DMS79 (cell line): ENCODE measurements around the gene ACTL10.
"Not testable (repeated sequence)": the region's sequence is repeated elsewhere in the genome, so short reads cannot be mapped to it uniquely, and the experiment has no call there.

ENCODE experiments used
- DNase-seq: peaks from one replicate; lab custom pipeline; 2025; lab: John Stamatoyannopoulos, UW

The ACTL10 gene

DNA sequence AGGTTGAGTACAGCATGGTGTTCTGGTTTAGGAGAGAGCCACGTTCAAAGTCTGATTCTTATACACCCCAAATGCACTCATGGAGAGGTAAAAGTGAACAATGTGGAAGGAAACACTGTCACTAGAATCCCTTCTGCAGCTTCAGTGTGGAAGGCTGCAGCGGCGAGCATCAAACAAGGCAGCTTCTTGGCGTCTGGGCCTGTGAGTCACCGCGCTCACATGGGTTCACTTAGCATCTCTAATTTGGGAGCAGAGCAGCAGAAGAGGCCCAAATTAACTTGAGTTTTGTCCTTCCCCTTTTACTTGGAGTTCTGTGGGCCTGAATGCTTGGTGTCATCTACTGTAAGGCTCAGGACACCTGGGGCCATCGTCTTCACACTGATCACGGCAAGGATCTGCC is 30.4 kb downstream of the ACTL10 start:
- DNase-seq, result no peak

DNA sequence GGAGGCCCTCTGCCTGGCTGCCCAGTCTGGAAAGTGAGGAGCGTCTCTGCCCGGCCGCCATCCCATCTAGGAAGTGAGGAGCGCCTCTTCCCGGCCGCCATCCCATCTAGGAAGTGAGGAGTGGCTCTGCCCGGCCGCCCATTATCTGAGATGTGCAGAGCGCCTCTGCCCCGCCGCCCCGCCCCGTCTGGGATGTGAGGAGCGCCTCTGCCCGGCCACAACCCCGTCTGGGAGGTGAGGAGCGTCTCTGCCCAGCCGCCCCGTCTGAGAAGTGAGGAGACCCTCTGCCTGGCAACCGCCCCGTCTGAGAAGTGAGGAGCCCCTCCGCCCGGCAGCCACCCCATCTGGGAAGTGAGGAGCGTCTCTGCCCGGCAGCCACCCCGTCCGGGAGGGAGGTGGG is 32.2 kb downstream of the ACTL10 start:
- DNase-seq, result not testable (repeated sequence)

DNA sequence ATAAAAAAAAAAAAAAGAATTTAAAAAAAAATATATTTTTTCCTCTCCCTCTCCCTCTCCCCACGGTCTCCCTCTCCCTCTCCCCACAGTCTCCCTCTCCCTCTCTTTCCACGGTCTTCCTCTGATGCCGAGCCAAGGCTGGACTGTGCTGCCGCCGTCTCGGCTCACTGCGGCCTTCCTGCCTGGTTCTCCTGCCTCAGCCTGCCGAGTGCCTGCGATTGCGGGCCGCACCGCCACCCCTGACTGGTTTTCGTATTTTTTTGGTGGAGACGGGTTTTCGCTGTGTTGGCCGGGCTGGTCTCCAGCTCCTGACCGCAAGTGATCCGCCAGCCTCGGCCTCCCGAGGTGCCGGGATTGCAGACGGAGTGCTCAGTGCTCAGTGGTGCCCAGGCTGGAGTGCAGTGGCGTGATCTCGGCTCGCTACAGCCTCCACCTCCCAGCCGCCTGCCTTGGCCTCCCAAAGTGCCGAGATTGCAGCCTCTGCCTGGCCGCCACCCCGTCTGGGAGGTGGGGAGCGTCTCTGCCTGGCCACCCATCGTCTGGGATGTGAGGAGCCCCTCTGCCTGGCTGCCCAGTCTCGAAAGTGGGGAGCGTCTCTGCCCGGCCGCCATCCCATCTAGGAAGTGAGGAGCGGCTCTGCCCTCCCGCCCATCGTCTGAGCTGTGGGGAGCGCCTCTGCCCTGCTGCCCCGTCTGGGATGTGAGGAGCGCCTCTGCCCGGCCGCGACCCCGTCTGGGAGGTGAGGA is 34.1 kb downstream of the ACTL10 start:
- not testable (repeated sequence) for DNase-seq

DNA sequence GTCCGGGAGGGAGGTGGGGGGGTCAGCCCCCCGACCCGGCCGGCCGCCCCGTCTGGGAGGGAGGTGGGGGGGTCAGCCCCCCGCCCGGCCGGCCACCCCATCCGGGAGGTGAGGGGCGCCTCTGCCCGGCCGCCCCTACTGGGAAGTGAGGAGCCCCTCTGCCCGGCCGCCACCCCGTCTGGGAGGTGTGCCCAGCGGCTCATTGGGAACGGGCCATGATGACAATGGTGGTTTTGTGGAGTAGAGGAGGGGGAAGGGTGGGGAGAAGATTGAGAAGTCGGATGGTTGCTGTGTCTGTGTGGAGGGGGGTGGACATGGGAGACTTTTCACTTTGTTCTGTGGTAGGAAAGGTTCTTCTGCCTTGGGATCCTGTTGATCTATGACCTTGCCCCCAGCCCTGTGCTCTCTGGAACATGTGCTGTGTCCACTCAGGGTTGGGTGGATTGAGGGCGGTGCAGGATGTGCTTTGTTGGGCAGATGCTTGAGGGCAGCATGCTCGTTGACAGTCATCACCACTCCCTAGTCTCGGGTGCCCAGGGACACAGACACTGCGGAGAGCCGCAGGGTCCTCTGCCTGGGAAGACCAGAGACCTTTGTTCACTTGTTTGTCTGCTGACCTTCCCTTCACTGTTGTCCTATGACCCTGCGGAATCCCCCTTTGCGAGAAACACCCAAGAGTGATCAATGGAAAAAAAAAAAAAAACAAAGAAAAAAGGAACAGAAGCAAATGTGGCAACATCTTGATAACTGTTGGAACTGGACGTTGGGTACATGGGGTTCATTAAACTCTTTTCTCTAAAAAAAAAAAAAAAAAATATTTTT is 35.1 kb downstream of the ACTL10 start:
- no peak for DNase-seq

DNA sequence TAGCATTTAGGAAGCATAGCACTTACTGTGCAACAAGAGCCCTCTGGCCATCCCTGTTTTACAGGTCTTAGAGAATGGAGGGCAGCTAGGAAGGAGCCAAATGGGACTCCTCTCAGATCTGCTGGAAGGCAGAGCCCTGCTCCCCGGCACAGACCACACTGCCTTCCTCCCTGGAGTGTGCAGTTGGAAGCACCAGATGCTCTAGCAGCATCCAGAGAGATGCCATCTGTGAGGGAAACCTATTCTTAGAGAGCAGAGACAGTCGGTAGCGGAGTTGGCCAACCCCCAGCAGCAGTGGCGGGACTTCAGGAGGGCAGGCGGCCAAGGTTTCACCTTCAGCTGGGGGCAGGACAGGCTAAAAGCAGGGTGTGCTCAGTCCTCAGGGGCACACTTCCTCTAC is 36.1 kb downstream of the ACTL10 start:
- no peak for DNase-seq

DNA sequence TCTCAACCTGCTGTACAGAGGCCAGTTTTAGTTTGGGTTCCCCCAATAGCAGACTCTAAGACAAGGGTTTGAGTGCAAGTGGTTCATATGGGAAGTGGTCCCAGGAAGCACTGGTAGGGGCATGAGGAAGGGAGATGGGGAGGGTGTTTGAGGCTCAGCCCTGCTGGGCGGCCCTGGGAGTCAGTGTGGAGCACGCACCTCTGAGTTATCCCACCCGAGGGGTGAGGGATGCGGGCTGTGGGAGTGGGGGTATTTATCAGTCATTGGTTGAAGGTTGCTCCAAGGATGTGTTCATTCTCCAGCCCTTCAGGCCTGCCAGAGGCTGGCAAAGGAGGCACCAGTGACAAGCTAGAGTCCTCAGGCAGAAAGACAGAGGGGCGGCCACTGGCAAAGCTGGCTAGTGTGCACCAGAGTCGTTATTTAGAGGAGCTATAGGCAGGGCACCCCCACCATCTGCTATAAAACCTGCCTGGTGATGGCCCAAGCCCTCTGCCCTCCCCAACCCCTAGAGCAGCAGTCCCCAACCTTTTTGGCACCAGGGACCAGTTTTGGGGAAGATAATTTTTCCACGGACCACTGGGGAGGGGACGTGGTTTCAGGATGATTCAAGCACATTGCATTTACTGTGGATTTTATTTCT is 36.9 kb downstream of the ACTL10 start:
- no peak for DNase-seq

DNA sequence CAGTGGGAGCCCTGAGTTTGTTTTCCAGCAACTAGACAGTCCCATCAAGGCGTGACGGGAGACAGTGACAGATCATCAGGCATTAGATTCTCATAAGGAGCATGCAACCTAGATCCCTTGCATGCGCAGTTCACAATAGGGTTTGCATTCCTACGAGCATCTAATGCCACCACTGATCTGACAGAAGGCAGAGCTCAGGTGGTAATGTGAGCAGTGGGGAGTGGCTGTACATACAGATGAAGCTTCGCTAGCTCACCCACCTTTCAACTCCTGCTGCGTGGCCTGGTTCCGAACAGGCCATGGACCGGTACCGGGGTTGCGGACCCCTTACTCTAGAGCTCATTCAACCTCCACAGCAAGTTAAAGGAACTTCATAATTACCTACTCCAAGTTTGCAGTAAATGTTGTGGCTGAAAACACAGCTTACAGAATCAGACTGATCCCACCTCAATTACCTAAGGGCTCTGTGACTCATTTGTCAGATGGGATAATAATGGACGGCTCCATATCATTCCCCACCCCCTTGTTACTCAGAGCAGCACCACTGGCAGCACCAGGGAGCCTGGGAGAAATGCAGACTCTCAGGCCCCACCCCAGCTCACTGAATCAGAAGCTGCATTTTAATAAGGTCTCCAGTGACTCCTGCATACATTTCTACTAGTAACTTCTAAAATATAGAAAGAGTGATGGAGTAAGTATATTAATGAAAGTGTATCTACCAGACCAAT is 37.6 kb downstream of the ACTL10 start:
- DNase-seq, result no peak

GRCh38 chr20:33707668-33708067 is 40.9 kb downstream of the ACTL10 start:
- DNase-seq, result no peak

DNA sequence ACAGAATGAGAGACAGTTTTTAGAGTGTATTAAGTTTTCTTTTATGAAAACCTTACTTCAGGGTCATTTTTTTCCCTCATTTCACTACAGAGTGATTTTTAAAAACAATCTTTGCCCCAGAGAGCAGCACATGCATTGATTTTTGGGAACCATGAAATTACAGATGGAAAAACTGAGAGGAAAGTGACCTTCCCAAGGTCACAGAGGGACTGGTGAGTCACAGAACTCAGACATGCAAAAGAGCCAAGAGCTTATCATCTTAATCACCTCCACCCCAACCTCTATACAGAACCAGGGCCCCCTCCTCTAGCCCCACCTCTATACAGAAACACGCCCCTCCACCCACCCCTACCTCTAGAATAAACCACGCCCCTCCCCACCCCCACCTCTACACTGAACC is 42.7 kb downstream of the ACTL10 start:
- DNase-seq, result no peak

- no peak for DNase-seq
Observed at GRCh38 chr20:33709905-33710541, 43.3 kb downstream of the ACTL10 start.

GRCh38 chr20:33710681-33711445 is 44.1 kb downstream of the ACTL10 start:
- DNase-seq, result no peak

DNA sequence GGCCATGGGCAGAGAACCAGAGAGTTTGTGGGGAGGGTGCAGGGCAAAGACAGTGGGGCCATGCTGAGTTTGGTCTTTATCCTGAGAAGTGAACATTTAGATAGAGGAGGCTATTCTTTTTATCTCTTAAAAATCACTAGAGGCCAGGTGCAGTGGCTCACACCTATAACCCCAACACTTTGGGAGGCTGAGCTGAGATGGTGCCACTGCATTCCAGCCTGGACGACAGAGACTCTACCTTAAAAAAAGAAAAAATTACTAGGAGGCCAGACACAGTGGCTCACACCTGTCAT is 44.6 kb downstream of the ACTL10 start:
- no peak for DNase-seq

DNA sequence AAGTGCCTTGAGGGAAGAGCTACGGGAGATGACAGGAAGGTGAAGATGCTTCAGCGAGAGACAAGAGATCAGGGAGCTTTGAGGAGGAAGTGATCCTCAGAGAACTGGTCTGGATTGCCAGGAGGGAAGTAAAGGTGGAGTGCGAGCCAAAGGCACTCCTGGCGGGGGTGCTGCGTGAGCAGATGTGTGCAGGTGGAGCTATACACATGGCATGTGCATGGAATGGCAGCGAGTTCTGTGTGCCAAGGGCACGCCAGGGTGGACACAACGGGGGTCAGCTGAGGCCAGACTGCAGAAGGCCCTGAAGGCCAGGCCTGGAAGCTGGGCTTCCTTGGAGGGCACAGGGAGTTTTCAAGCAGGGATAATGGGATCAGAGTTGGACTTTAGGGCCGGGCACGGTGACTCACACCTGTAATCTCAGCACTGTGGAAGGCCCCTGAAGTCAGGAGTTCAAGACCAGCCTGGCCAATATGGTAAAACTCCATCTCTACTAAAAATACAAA is 47.2 kb downstream of the ACTL10 start:
- DNase-seq, result no peak

- no peak for DNase-seq
Observed at GRCh38 chr20:33716498-33716897, 49.8 kb downstream of the ACTL10 start.
